ENCODE data around the gene TMEM45B. TPM values are rescaled to one million over a fixed set of nuclear protein-coding genes. Genes with fewer than 3 reads are reported as not detected.
"Not testable (repeated sequence)": the region's sequence is repeated elsewhere in the genome, so short reads cannot be mapped to it uniquely, and the experiment has no call there.

Gene TMEM45B
- total and polyA plus RNA-seq, 2 donors (not counting 1 experiment from before 2014, with no cell fraction given): not detected

DNA sequence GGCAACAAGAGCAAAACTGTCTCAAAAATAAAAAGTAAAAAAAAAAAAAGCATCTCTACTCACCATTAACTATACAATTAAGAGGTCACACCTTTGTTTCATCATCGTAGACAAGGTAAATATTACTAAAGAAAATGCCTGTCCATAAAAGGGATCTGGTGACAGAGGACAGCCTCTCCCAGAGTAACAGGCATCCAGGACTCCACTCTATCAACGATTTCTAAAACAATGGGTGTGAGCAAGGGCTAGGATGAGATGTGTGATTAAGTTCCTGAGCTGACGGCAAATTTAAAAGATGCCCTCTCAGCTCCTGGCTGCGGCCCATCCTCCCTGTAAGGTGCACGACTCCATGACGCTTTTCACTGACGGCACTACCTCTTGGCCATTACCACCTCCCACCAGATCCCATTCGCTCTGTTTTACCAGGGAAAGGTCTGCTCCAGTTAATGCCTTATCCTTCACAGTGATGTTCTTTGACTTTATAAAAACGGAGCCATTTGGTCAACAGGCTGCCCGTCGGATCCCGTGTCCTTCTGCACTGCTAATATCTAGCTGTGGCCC, 2.3 kb upstream of the TMEM45B start:
- Histone ChIP-seq H3K9me3 (ENCODE audit: control insufficient read depth, insufficient read depth, low read depth, low read length) (no peaks in the 10 kb centered on the region), H3K4me3 (replicated peaks in 1 of 4; ENCODE audit: control extremely low read depth in 1 of 4, insufficient read depth in 1 of 4, low read depth in 3 of 4, low read length in 4 of 4) (no peak overlapping the region), H2AFZ (ENCODE audit: low read length) (no peak overlapping the region), H3K27me3 (ENCODE audit: control insufficient read depth, insufficient read depth, low read length) (no peaks in the 10 kb centered on the region), H3K27ac (ENCODE audit: insufficient read depth, low read length) (no peak overlapping the region), H3K9ac (ENCODE audit: insufficient read depth, low read length) (no peak overlapping the region), H3K36me3 (ENCODE audit: control insufficient read depth, insufficient read depth, low read length) (no peaks in the 10 kb centered on the region), H3K79me2 (ENCODE audit: control insufficient read depth, insufficient read depth, low read length) (no peaks in the 10 kb centered on the region), H4K20me1 (ENCODE audit: control insufficient read depth, extremely low read depth, insufficient read depth, low read length) (no peaks in the 10 kb centered on the region), H3K4me2 (ENCODE audit: extremely low read depth, insufficient read depth, low read length) (no peak overlapping the region), H3K4me1 (ENCODE audit: control insufficient read depth, extremely low read depth, insufficient read depth, low read length) (no peaks in the 10 kb centered on the region)
- DNase-seq (ENCODE audit: low read depth in 2 of 2): no peak
- TF ChIP-seq, protein P1, sequence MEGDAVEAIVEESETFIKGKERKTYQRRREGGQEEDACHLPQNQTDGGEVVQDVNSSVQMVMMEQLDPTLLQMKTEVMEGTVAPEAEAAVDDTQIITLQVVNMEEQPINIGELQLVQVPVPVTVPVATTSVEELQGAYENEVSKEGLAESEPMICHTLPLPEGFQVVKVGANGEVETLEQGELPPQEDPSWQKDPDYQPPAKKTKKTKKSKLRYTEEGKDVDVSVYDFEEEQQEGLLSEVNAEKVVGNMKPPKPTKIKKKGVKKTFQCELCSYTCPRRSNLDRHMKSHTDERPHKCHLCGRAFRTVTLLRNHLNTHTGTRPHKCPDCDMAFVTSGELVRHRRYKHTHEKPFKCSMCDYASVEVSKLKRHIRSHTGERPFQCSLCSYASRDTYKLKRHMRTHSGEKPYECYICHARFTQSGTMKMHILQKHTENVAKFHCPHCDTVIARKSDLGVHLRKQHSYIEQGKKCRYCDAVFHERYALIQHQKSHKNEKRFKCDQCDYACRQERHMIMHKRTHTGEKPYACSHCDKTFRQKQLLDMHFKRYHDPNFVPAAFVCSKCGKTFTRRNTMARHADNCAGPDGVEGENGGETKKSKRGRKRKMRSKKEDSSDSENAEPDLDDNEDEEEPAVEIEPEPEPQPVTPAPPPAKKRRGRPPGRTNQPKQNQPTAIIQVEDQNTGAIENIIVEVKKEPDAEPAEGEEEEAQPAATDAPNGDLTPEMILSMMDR (conservative IDR thresholded peaks at IDR 0.05 in 1 of 2, IDR thresholded peaks at IDR 0.05 in 1 of 2; ENCODE audit: low read depth in 1 of 2, low read length in 2 of 2): no peak
- no peak for TF ChIP-seq EZH2 (IDR thresholded peaks at IDR 0.05; ENCODE audit: low read length, missing control alignments)

DNA sequence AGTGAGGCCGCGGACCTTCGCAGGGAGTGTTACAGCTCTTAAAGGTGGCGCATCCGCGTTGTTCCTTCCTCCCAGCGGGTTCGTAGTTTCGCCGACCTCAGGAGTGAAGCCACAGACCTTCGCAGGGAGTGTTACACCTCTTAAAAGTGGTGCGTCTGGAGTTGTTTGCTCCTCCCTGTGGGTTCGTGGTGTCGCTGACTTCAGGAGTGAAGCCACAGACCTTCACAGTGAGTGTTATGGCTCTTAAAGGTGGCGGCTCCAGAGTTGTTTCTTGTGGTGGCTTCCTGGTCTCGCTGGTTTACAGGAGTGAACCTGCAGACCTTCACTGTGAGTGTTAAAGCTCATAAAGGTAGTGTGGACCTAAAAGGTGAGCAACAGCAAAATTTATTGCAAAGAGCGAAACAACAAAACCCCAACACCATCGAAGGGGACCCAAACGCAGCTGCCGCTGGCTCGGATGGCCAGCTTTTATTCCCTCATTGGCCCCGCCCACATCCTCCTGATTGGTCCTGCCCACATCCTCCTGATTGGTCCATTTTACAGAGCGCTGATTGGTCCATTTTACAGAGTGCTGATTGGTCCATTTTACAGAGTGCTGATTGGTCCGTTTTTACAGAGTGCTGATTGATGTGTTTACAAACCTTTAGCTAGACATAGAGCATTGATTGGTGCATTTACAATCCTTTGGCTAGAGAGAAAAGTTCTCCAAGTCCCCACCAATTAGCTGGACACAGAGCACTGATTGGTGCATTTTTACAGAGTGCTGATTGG, 1.2 kb upstream of the TMEM45B start:
- DNase-seq (ENCODE audit: low read depth in 2 of 2): no peak

DNA sequence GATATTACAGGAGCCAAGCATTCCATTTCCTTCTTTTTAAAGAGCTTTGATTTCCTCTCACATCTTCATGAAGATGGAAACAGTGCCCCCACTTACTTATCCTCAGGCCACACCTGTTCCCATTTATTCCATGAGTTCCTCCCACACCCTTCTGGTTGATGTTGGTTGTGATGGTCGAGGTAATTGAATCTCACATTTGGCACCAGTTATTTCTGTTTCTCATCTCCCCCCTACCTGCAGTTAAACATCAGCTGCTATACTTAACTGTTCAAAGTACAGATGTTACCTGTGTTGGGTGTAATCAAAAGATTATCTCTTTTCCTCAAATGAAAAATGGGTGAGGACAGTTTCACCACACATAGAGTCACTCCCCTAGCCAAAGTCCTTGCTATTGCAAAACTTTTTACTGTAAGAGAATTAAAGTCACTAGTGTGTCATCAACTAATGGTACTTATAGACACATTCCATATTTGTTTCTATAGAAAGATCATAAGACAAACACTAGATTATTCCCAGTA, 1.9 kb downstream of the TMEM45B start:
- no peak overlapping the region for H3K27ac ChIP-seq (ENCODE audit: insufficient read depth, low read length)
- H3K9ac ChIP-seq (ENCODE audit: insufficient read depth, low read length): no peak overlapping the region
- no peaks in the 10 kb centered on the region for H4K20me1 ChIP-seq (ENCODE audit: control insufficient read depth, extremely low read depth, insufficient read depth, low read length)
- no peak for DNase-seq (ENCODE audit: low read depth in 2 of 2)
- no peaks in the 10 kb centered on the region for H3K36me3 ChIP-seq (ENCODE audit: control insufficient read depth, insufficient read depth, low read length)
- no peak overlapping the region for H3K4me2 ChIP-seq (ENCODE audit: extremely low read depth, insufficient read depth, low read length)
- H3K27me3 ChIP-seq (ENCODE audit: control insufficient read depth, insufficient read depth, low read length): no peaks in the 10 kb centered on the region
- H3K4me1 ChIP-seq (ENCODE audit: control insufficient read depth, extremely low read depth, insufficient read depth, low read length): no peaks in the 10 kb centered on the region
- no peak overlapping the region for H3K4me3 ChIP-seq (replicated peaks in 1 of 4; ENCODE audit: control extremely low read depth in 1 of 4, insufficient read depth in 1 of 4, low read depth in 3 of 4, low read length in 4 of 4)
- no peak for TF ChIP-seq EZH2 (IDR thresholded peaks at IDR 0.05; ENCODE audit: low read length, missing control alignments)
- TF ChIP-seq, protein P1 (conservative IDR thresholded peaks at IDR 0.05 in 1 of 2, IDR thresholded peaks at IDR 0.05 in 1 of 2; ENCODE audit: low read depth in 1 of 2, low read length in 2 of 2): no peak
- H3K9me3 ChIP-seq (ENCODE audit: control insufficient read depth, insufficient read depth, low read depth, low read length): no peaks in the 10 kb centered on the region
- no peaks in the 10 kb centered on the region for H3K79me2 ChIP-seq (ENCODE audit: control insufficient read depth, insufficient read depth, low read length)
- H2AFZ ChIP-seq (ENCODE audit: low read length): no peak overlapping the region

More for the DNA sequence above, 1.2 kb upstream of the TMEM45B start:
- H3K27me3 ChIP-seq (ENCODE audit: control insufficient read depth, insufficient read depth, low read length): no peaks in the 10 kb centered on the region
- no peaks in the 10 kb centered on the region for H3K9me3 ChIP-seq (ENCODE audit: control insufficient read depth, insufficient read depth, low read depth, low read length)
- H3K4me2 ChIP-seq (ENCODE audit: extremely low read depth, insufficient read depth, low read length): no peak overlapping the region
- H3K9ac ChIP-seq (ENCODE audit: insufficient read depth, low read length): no peak overlapping the region
- H4K20me1 ChIP-seq (ENCODE audit: control insufficient read depth, extremely low read depth, insufficient read depth, low read length): no peaks in the 10 kb centered on the region
- no peaks in the 10 kb centered on the region for H3K79me2 ChIP-seq (ENCODE audit: control insufficient read depth, insufficient read depth, low read length)
- H3K4me3 ChIP-seq (replicated peaks in 1 of 4; ENCODE audit: control extremely low read depth in 1 of 4, insufficient read depth in 1 of 4, low read depth in 3 of 4, low read length in 4 of 4): no peak overlapping the region
- H3K4me1 ChIP-seq (ENCODE audit: control insufficient read depth, extremely low read depth, insufficient read depth, low read length): no peaks in the 10 kb centered on the region
- TF ChIP-seq, protein P1 (conservative IDR thresholded peaks at IDR 0.05 in 1 of 2, IDR thresholded peaks at IDR 0.05 in 1 of 2; ENCODE audit: low read depth in 1 of 2, low read length in 2 of 2): no peak
- TF ChIP-seq EZH2 (IDR thresholded peaks at IDR 0.05; ENCODE audit: low read length, missing control alignments): no peak
- no peaks in the 10 kb centered on the region for H3K36me3 ChIP-seq (ENCODE audit: control insufficient read depth, insufficient read depth, low read length)
- no peak overlapping the region for H3K27ac ChIP-seq (ENCODE audit: insufficient read depth, low read length)
- H2AFZ ChIP-seq (ENCODE audit: low read length): no peak overlapping the region

DNA sequence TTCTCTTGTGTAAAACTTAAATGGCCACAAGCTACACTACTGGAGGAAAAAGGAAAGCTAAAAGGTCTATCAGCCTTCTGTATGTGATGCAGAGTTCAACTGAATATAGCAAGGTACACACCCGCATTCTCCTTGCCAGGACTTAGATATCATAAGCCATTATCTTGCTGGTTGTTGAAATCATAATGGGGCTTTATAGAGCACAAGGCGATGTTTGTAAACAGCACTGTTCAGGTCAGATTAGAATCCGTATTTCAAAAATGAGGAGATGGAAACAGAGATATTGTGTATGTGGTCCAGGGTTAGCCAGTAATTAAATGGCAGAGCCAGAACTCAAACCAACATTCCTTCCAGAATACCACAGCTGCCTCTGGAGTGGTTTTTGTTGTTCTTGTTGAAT, 2.6 kb downstream of the TMEM45B start:
- H3K9me3 ChIP-seq (ENCODE audit: control insufficient read depth, insufficient read depth, low read depth, low read length); H3K4me3 ChIP-seq (replicated peaks in 1 of 4; ENCODE audit: control extremely low read depth in 1 of 4, insufficient read depth in 1 of 4, low read depth in 3 of 4, low read length in 4 of 4); H3K27ac ChIP-seq (ENCODE audit: insufficient read depth, low read length); H4K20me1 ChIP-seq (ENCODE audit: control insufficient read depth, extremely low read depth, insufficient read depth, low read length); H3K4me2 ChIP-seq (ENCODE audit: extremely low read depth, insufficient read depth, low read length); H3K4me1 ChIP-seq (ENCODE audit: control insufficient read depth, extremely low read depth, insufficient read depth, low read length); DNase-seq (ENCODE audit: low read depth in 2 of 2); H2AFZ ChIP-seq (ENCODE audit: low read length); H3K9ac ChIP-seq (ENCODE audit: insufficient read depth, low read length); H3K27me3 ChIP-seq (ENCODE audit: control insufficient read depth, insufficient read depth, low read length); H3K36me3 ChIP-seq (ENCODE audit: control insufficient read depth, insufficient read depth, low read length); H3K79me2 ChIP-seq (ENCODE audit: control insufficient read depth, insufficient read depth, low read length): not testable (repeated sequence)

Measured in fibroblast of lung (primary cell).